OCI-LY7 (cell line): Measurements from ENCODE around the gene BCL2L11.

Experiments used
- CTCF ChIP-seq: fragments of 200-600 bp; sonication (generic); conservative IDR thresholded peaks from 2 replicates; pipeline ENCODE4 v1.5.1; 2014; ENCODE audit warnings: mild to moderate bottlenecking, antibody characterized with exemption, low read length, moderate library complexity, mixed read lengths
- EZH2phosphoT487 ChIP-seq: fragments of 200-600 bp; sonication (generic); IDR thresholded peaks from 2 replicates; pipeline ENCODE4 v1.6.1; 2018; ENCODE audit warnings: low read depth, borderline replicate concordance, mild to moderate bottlenecking, mixed run types, antibody characterized with exemption, low read length, moderate library complexity, mixed read lengths

- TF ChIP-seq CTCF (no peak), EZH2phosphoT487 (no peak)
Observed at GRCh38 chr2:111100087-111100764, 20.5 kb upstream of the BCL2L11 start.
